Neural cell (in vitro differentiated cells): ENCODE results near the gene ANKRD2. TPM values are rescaled to one million over a fixed set of nuclear protein-coding genes. Genes with fewer than 3 reads are reported as not detected.

Source experiments
- H2AFZ ChIP-seq: fragments of 200-600, 300-800 bp; sonication (generic), shearing (Covaris generic); 2 replicates; pipeline ENCODE4 v1.6.0; 2014; ENCODE audit warnings: low read depth, mild to moderate bottlenecking, antibody characterized with exemption, low read length, moderate library complexity
- H3F3A ChIP-seq: fragments of 200-600 bp; shearing (Covaris generic); 2 replicates; pipeline ENCODE4 v1.6.1; 2016; ENCODE audit warnings: mild to moderate bottlenecking, moderate library complexity, mixed read lengths, antibody characterized with exemption, low read length; ENCODE audit not compliant: insufficient read depth, poor library complexity, severe bottlenecking
- H3K27ac ChIP-seq: fragments of 200-600, 300-800 bp; sonication (generic), shearing (Covaris generic); 2 replicates; pipeline ENCODE4 v1.5.1; 2014; ENCODE audit warnings: mild to moderate bottlenecking, low read length, moderate library complexity
- H3K27me3 ChIP-seq: fragments of 300-800, 200-600 bp; sonication (generic), shearing (Covaris generic); 2 replicates; pipeline ENCODE4 v1.6.0; 2014; ENCODE audit warnings: mild to moderate bottlenecking, low read depth, low read length, moderate library complexity; ENCODE audit not compliant: insufficient read depth
- H3K36me3 ChIP-seq: fragments of 300-800, 200-600 bp; sonication (generic), shearing (Covaris generic); 2 replicates; pipeline ENCODE4 v1.5.1; 2014; ENCODE audit warnings: mild to moderate bottlenecking, antibody characterized with exemption, low read length, moderate library complexity; ENCODE audit not compliant: insufficient read depth
- H3K4me2 ChIP-seq: fragments of 300-800, 200-600 bp; sonication (generic), shearing (Covaris generic); 2 replicates; pipeline ENCODE4 v1.6.0; 2014; ENCODE audit warnings: mild to moderate bottlenecking, low read length
- H3K4me3 ChIP-seq: fragments of 300-800, 200-600 bp; sonication (generic), shearing (Covaris generic); 2 replicates; pipeline ENCODE4 v1.5.1; 2014; ENCODE audit warnings: mild to moderate bottlenecking, low read length, moderate library complexity
- H3K79me2 ChIP-seq: fragments of 200-600 bp; shearing (Covaris generic); replicated peaks from 2 replicates; pipeline ENCODE4 v1.6.0; 2014; ENCODE audit warnings: mild to moderate bottlenecking, low read length, moderate library complexity; ENCODE audit not compliant: insufficient read depth
- H3K9ac ChIP-seq: fragments of 300-800, 200-600 bp; sonication (generic), shearing (Covaris generic); 2 replicates; pipeline ENCODE4 v1.6.1; 2016; ENCODE audit warnings: mild to moderate bottlenecking, low read length, mixed read lengths
- H3K9me2 ChIP-seq: fragments of 200-600 bp; shearing (Covaris generic); 2 replicates; pipeline ENCODE4 v1.6.1; 2016; ENCODE audit warnings: mild to moderate bottlenecking, low read length, mixed read lengths; ENCODE audit not compliant: insufficient read depth
- H3K9me3 ChIP-seq: fragments of 200-600, 300-800 bp; sonication (generic), shearing (Covaris generic); 2 replicates; pipeline ENCODE4 v1.6.1; 2016; ENCODE audit warnings: mild to moderate bottlenecking, mixed run types, low read length, moderate library complexity, mixed read lengths
- H4K20me1 ChIP-seq: fragments of 200-600 bp; shearing (Covaris generic); 2 replicates; pipeline ENCODE4 v1.6.1; 2016; ENCODE audit warnings: mild to moderate bottlenecking, mixed run types; ENCODE audit not compliant: insufficient read depth
- CTCF ChIP-seq: fragments of 450-650 bp; IDR thresholded peaks from 2 replicates; pipeline ENCODE4 v1.5.1; 2014; ENCODE audit warnings: antibody characterized with exemption, mild to moderate bottlenecking, moderate library complexity; ENCODE audit not compliant: poor library complexity, severe bottlenecking
- EP300 ChIP-seq: fragments of 450-650 bp; conservative IDR thresholded peaks from 2 replicates; pipeline ENCODE4 v1.6.1; 2014; ENCODE audit warnings: antibody characterized with exemption, mild to moderate bottlenecking, moderate library complexity; ENCODE audit not compliant: poor library complexity, severe bottlenecking
- EZH2 ChIP-seq: fragments of 200-600, 300-800 bp; shearing (Covaris generic), sonication (generic); IDR thresholded peaks from 2 replicates; pipeline ENCODE4 v1.6.1; 2014; ENCODE audit warnings: antibody characterized with exemption, low read length, borderline replicate concordance, mild to moderate bottlenecking; ENCODE audit not compliant: insufficient read depth, poor library complexity, severe bottlenecking
- MXI1 ChIP-seq: fragments of 450-650 bp; conservative IDR thresholded peaks from 2 replicates; pipeline ENCODE4 v1.6.1; 2014; ENCODE audit warnings: antibody characterized with exemption, mild to moderate bottlenecking; ENCODE audit not compliant: poor library complexity, severe bottlenecking
- POLR2AphosphoS5 ChIP-seq: IDR thresholded peaks from 2 replicates; pipeline ENCODE4 v1.6.1; 2012
- RAD21 ChIP-seq: fragments of 450-650 bp; conservative IDR thresholded peaks from 2 replicates; pipeline ENCODE4 v1.6.1; 2014; ENCODE audit warnings: antibody characterized with exemption, mild to moderate bottlenecking, moderate library complexity
- REST ChIP-seq: IDR thresholded peaks from 2 replicates; pipeline ENCODE4 v1.6.1; 2012; ENCODE audit warnings: borderline replicate concordance
- SMC3 ChIP-seq: fragments of 450-650 bp; conservative IDR thresholded peaks from 2 replicates; pipeline ENCODE4 v1.6.1; 2014; ENCODE audit warnings: antibody characterized with exemption, mild to moderate bottlenecking, moderate library complexity; ENCODE audit not compliant: poor library complexity
- TAF1 ChIP-seq: IDR thresholded peaks from 2 replicates; pipeline ENCODE4 v1.6.1; 2012; ENCODE audit warnings: low read depth
- polyA plus RNA-seq: library from polyadenylated mRNA; depleted of rRNA; stranded (reverse); fragments of >200 nt; gene quantifications from 2 replicates; pipeline ENCODE4 v1.2.3, GENCODE V29; 2014

Gene ANKRD2
- polyA plus RNA-seq, 1 donor from 2014 or later = not detected

GRCh38 chr10:97534746-97535367, 37.7 kb upstream of the ANKRD2 start:
- no peak overlapping the region for H3K4me3 ChIP-seq
- no peaks in the 10 kb centered on the region for H3K9me3 ChIP-seq
- no peak overlapping the region for H3K9ac ChIP-seq
- TF ChIP-seq POLR2AphosphoS5 = no peak
- no peak for TF ChIP-seq SMC3
- TF ChIP-seq EP300 = no peak
- no peak for TF ChIP-seq CTCF
- no peak for TF ChIP-seq EZH2
- TF ChIP-seq MXI1 = no peak
- no peak for TF ChIP-seq TAF1
- TF ChIP-seq REST = no peak
- no peak for TF ChIP-seq RAD21
- no peak overlapping the region for H3K27ac ChIP-seq
- H3F3A ChIP-seq = no peaks in the 10 kb centered on the region
- H3K79me2 ChIP-seq = no peaks in the 10 kb centered on the region
- no peaks in the 10 kb centered on the region for H4K20me1 ChIP-seq
- no peaks in the 10 kb centered on the region for H3K36me3 ChIP-seq
- H3K4me2 ChIP-seq = no peak overlapping the region
- no peak overlapping the region for H2AFZ ChIP-seq
- H3K9me2 ChIP-seq = no peaks in the 10 kb centered on the region
- H3K27me3 ChIP-seq = no peaks in the 10 kb centered on the region

DNA sequence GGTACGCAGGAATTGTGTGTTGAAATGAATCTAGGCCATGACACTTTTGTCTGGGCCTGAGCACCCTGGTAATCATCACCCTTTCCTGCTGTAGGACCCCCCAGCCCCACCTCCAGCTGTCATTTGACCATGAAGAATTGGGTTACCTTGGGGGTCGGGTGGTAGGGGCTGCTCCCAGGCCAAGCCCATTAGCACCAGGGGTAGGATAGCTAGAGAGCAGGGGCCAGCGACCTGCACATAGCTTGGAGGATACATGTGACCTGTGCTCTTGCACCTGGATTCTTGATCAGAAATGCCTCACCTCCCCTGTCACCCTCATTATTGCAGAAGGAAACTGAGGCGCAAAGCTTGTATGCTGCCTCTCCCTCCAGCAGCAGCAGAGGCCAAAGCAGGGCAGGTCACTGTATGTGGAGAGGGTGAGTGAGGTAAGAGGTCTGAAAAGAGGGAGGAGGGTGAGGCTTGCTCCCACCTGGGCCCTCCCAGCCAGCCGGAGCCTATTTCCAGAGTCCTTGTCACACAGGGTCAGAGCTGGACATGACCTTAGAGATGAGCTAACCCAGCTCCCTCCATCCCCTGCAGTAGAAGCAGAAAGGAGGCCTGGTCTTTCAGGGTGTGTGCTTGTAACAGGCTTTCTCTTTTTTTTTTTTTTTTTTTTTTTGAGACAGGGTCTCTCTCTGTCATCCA, 35.3 kb upstream of the ANKRD2 start:
- H3K36me3 ChIP-seq = no peaks in the 10 kb centered on the region
- no peaks in the 10 kb centered on the region for H3K9me2 ChIP-seq
- H3K4me2 ChIP-seq = no peak overlapping the region
- no peaks in the 10 kb centered on the region for H3K79me2 ChIP-seq
- H2AFZ ChIP-seq = no peak overlapping the region
- no peaks in the 10 kb centered on the region for H3K27me3 ChIP-seq
- H3K4me3 ChIP-seq = no peak overlapping the region
- no peak overlapping the region for H3K9ac ChIP-seq
- H3K27ac ChIP-seq = no peak overlapping the region
- H3F3A ChIP-seq = no peaks in the 10 kb centered on the region
- H4K20me1 ChIP-seq = no peaks in the 10 kb centered on the region
- no peaks in the 10 kb centered on the region for H3K9me3 ChIP-seq
- TF ChIP-seq EP300 = no peak
- TF ChIP-seq TAF1 = no peak
- no peak for TF ChIP-seq EZH2
- no peak for TF ChIP-seq CTCF
- TF ChIP-seq SMC3 = no peak
- TF ChIP-seq POLR2AphosphoS5 = no peak
- no peak for TF ChIP-seq MXI1
- no peak for TF ChIP-seq REST
- no peak for TF ChIP-seq RAD21
